HG03571 (cell line): ENCODE measurements around the gene CATSPERZ.

Experiments used
- ATAC-seq: cut with Tn5 transposase; IDR thresholded peaks from one replicate; pipeline ENCODE4 v1.9.1; 2021; ENCODE audit not compliant: unreplicated experiment

The CATSPERZ gene

GRCh38 chr11:64263947-64264317 is 36.2 kb upstream of the CATSPERZ start:
- ATAC-seq = no peak

- no peak for ATAC-seq
These were observed 35.7 kb upstream of the CATSPERZ start for GRCh38 chr11:64264371-64264852.

- ATAC-seq = no peak
These were observed 34.7 kb upstream of the CATSPERZ start for GRCh38 chr11:64265176-64266160.

GRCh38 chr11:64266339-64266738 is 33.8 kb upstream of the CATSPERZ start:
- no peak for ATAC-seq

GRCh38 chr11:64267207-64267945 is 32.8 kb upstream of the CATSPERZ start:
- no peak for ATAC-seq

- no peak for ATAC-seq
These were observed 31.9 kb upstream of the CATSPERZ start for GRCh38 chr11:64268025-64268892.

GRCh38 chr11:64268893-64269539 is 31.1 kb upstream of the CATSPERZ start:
- ATAC-seq = peak; percentile 14

GRCh38 chr11:64269540-64270220 is 30.5 kb upstream of the CATSPERZ start:
- peak; percentile 54 for ATAC-seq

- ATAC-seq = no peak
These were observed 24.9 kb upstream of the CATSPERZ start for GRCh38 chr11:64275031-64275800.

GRCh38 chr11:64275841-64276240 is 24.3 kb upstream of the CATSPERZ start:
- ATAC-seq = no peak

- ATAC-seq = no peak
These were observed 23.3 kb upstream of the CATSPERZ start for GRCh38 chr11:64276653-64277431.

- no peak for ATAC-seq
These were observed 21.5 kb upstream of the CATSPERZ start for GRCh38 chr11:64278576-64279190.

GRCh38 chr11:64281957-64282770 is 18.0 kb upstream of the CATSPERZ start:
- ATAC-seq = no peak

- ATAC-seq = no peak
These were observed 17.1 kb upstream of the CATSPERZ start for GRCh38 chr11:64283092-64283491.

- ATAC-seq = peak; percentile 62
These were observed 15.9 kb upstream of the CATSPERZ start, which contains the start of gene BAD for GRCh38 chr11:64284048-64284961. BAD (minus strand) TSS chr11:64284665; CDS start chr11:64284368, 297 bp downstream.
